GM23338 (cell line): Measurements from ENCODE around the gene FILIP1. TPM values are rescaled to one million over a fixed set of nuclear protein-coding genes. Genes with fewer than 3 reads are reported as not detected.

ENCODE experiments used
- ATAC-seq: fragments of 200-7000 bp; cut with Tn5 transposase; 3 replicates; pipeline ENCODE4 v1.9.1; 2020
- DNase-seq: peaks from one replicate; pipeline ENCODE4 v3.0.0-alpha.2; 2015; ENCODE audit warnings: low spot score
- H2AFZ ChIP-seq: fragments of 200-600 bp; sonication (generic); 2 replicates; pipeline ENCODE4 v1.8.0; 2016; ENCODE audit warnings: antibody characterized with exemption, mild to moderate bottlenecking, moderate library complexity
- H3F3A ChIP-seq: fragments of 200-600 bp; sonication (generic); replicated peaks from 2 replicates; pipeline ENCODE4 v1.8.0; 2017; ENCODE audit warnings: antibody characterized with exemption, mixed run types, low read depth
- H3K27ac ChIP-seq: fragments of 200-600 bp; sonication (generic); 2 replicates; pipeline ENCODE4 v1.6.1; 2016; ENCODE audit warnings: low read depth
- H3K27me3 ChIP-seq: fragments of 200-600 bp; sonication (generic); 2 replicates; pipeline ENCODE4 v1.8.0; 2016; ENCODE audit warnings: mild to moderate bottlenecking, mixed run types, moderate library complexity; ENCODE audit not compliant: insufficient read depth
- H3K36me3 ChIP-seq: fragments of 200-600 bp; sonication (generic); 2 replicates; pipeline ENCODE4 v1.8.0; 2016; ENCODE audit warnings: mild to moderate bottlenecking; ENCODE audit not compliant: insufficient read depth
- H3K4me1 ChIP-seq: fragments of 200-600 bp; sonication (generic); 2 replicates; pipeline ENCODE4 v1.8.0; 2016; ENCODE audit warnings: mild to moderate bottlenecking, moderate library complexity; ENCODE audit not compliant: insufficient read depth
- H3K4me2 ChIP-seq: fragments of 200-600 bp; sonication (generic); 2 replicates; pipeline ENCODE4 v1.7.1; 2017; ENCODE audit warnings: mixed run types
- H3K4me3 ChIP-seq: fragments of 200-600 bp; sonication (generic); 2 replicates; pipeline ENCODE4 v1.6.1; 2016; ENCODE audit warnings: mixed run types
- H3K79me2 ChIP-seq: fragments of 200-600 bp; sonication (generic); replicated peaks from 2 replicates; pipeline ENCODE4 v1.8.0; 2017; ENCODE audit warnings: mild to moderate bottlenecking; ENCODE audit not compliant: insufficient read depth
- H3K9me2 ChIP-seq: fragments of 200-600 bp; sonication (generic); 2 replicates; pipeline ENCODE4 v1.8.0; 2017; ENCODE audit not compliant: insufficient read depth
- H4K20me1 ChIP-seq: fragments of 200-600 bp; sonication (generic); replicated peaks from 2 replicates; pipeline ENCODE4 v1.8.0; 2017; ENCODE audit warnings: mild to moderate bottlenecking; ENCODE audit not compliant: insufficient read depth
- H3K27ac Mint-ChIP-seq: 2 replicates; pipeline ENCODE4 v1.8.0; 2020; ENCODE audit warnings: inconsistent platforms, mild to moderate bottlenecking, moderate library complexity, mixed read lengths
- H3K27me3 Mint-ChIP-seq: 3 replicates; pipeline ENCODE4 v1.8.0; 2022; ENCODE audit warnings: low read depth, mild to moderate bottlenecking, moderate library complexity, mixed read lengths, inconsistent platforms; ENCODE audit not compliant: insufficient read depth, poor library complexity
- H3K36me3 Mint-ChIP-seq: 3 replicates; pipeline ENCODE4 v1.8.0; 2021; ENCODE audit warnings: low read depth, mild to moderate bottlenecking, inconsistent platforms, moderate library complexity, mixed read lengths
- H3K4me1 Mint-ChIP-seq: 3 replicates; pipeline ENCODE4 v1.8.0; 2020; ENCODE audit warnings: mild to moderate bottlenecking, inconsistent platforms, mixed read lengths
- H3K4me3 Mint-ChIP-seq: 3 replicates; pipeline ENCODE4 v1.8.0; 2021; ENCODE audit warnings: moderate library complexity, mild to moderate bottlenecking, inconsistent platforms, mixed read lengths
- H3K9me3 Mint-ChIP-seq: 3 replicates; pipeline ENCODE4 v1.8.0; 2020; ENCODE audit warnings: moderate library complexity, mild to moderate bottlenecking, inconsistent platforms, mixed read lengths
- CREB1 ChIP-seq: fragments of 250-450 bp; sonication (Bioruptor Pico); IDR thresholded peaks from 2 replicates; pipeline ENCODE4 v1.5.0; 2020; ENCODE audit warnings: low read depth, mild to moderate bottlenecking, moderate library complexity
- CTCF ChIP-seq, 2 experiments: fragments of 200-600 bp in 1 of 2; sonication (generic) in 1 of 2; conservative IDR thresholded peaks; 2 replicates each; pipeline versions ENCODE4 v1.5.1 to v1.6.1; 2016 to 2017; ENCODE audit warnings: antibody characterized with exemption in 2 of 2, low read depth in 2 of 2, mild to moderate bottlenecking in 2 of 2, moderate library complexity in 1 of 2
- EZH2 ChIP-seq: fragments of 200-600 bp; sonication (generic); IDR thresholded peaks from one replicate; pipeline ENCODE4 v1.8.0; 2017; ENCODE audit warnings: antibody characterized with exemption, mild to moderate bottlenecking, low read depth; ENCODE audit not compliant: unreplicated experiment
- JUNB ChIP-seq: IDR thresholded peaks from one replicate; pipeline ENCODE4 v1.6.1; 2016; ENCODE audit warnings: antibody characterized with exemption; ENCODE audit not compliant: unreplicated experiment
- NANOG ChIP-seq: IDR thresholded peaks from 2 replicates; pipeline ENCODE4 v1.6.1; 2016; ENCODE audit warnings: antibody characterized with exemption, borderline replicate concordance
- POLR2AphosphoS5 ChIP-seq: IDR thresholded peaks from 2 replicates; pipeline ENCODE4 v1.6.1; 2016; ENCODE audit warnings: antibody characterized with exemption, low read depth
- REST ChIP-seq: IDR thresholded peaks from one replicate; pipeline ENCODE4 v1.6.1; 2018; ENCODE audit warnings: antibody characterized with exemption; ENCODE audit not compliant: unreplicated experiment
- STAT1 ChIP-seq: IDR thresholded peaks from one replicate; pipeline ENCODE4 v1.6.1; 2016; ENCODE audit warnings: antibody characterized with exemption; ENCODE audit not compliant: unreplicated experiment
- ZNF114 ChIP-seq: fragments of 250-450 bp; sonication (Bioruptor Pico); IDR thresholded peaks from 2 replicates; pipeline ENCODE4 v1.5.0; 2020; ENCODE audit warnings: mild to moderate bottlenecking, moderate library complexity
- ZNF331 ChIP-seq: fragments of 250-450 bp; sonication (Bioruptor Pico); IDR thresholded peaks from 2 replicates; pipeline ENCODE4 v1.5.0; 2020; ENCODE audit warnings: low read depth, mild to moderate bottlenecking, moderate library complexity
- ZNF462 ChIP-seq: fragments of 250-450 bp; sonication (Bioruptor Pico); IDR thresholded peaks from 2 replicates; pipeline ENCODE4 v1.5.0; 2020; ENCODE audit warnings: mild to moderate bottlenecking, moderate library complexity
- polyA plus RNA-seq: library from polyadenylated mRNA; unstranded; fragments of >200 nt; fragmentation: Nextera tagmentation; extraction: Ambion mirVana; gene quantifications from 2 replicates; pipeline ENCODE4 v1.2.1, GENCODE V29; 2016
- total RNA-seq: library from RNA; depleted of rRNA; stranded (reverse); fragments of >200 nt; shearing (Covaris generic); gene quantifications from 2 replicates; pipeline ENCODE4 v1.2.3, GENCODE V29; 2014
- TF ChIP-seq, protein P1 (sequence below): IDR thresholded peaks from 2 replicates; pipeline ENCODE4 v1.6.1; 2016; ENCODE audit warnings: antibody characterized with exemption

The FILIP1 gene
- total and polyA plus RNA-seq, 2 experiments from 2014 or later = 3.7 to 6.4 TPM

DNA sequence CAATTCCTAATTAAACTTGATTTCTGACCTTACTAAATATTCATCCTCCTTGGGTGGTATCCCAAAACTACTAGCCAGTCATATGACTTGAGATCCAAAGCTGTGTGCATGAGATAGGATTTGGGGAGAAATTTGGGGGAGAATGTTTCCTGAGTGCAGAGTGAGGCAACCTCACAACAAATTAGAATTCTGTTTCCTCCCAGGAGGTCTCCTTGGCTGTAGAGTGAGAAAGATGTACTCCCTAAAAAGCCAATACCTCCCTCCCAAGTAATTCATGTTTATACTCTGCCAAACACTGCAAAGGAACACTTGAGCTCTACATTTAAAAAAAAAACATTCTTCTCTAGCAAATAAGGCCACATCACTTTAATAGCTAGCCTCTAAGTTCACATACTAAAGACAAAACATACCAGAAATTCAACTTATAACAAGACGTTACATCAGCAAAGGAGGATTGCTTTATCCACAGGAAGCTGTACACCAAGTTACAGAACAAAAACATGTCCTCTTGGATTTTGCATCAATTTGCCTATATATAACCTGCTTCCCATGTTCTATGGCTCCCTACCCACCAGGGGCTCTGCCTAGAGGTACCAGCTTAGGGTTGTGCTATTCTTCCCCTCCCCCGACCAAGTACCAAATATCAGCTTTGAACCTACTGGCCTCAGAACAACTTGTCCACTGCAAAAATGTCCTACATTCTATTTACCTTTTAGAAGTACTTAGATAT is 193.6 kb downstream of the FILIP1 start:
- peaks cover 11% of the 10 kb centered on the region for H3K4me1 ChIP-seq
- H3K36me3 ChIP-seq = no peaks in the 10 kb centered on the region
- Mint-ChIP-seq H3K4me3 (no peak overlapping the region), H3K36me3 (no peaks in the 10 kb centered on the region), H3K4me1 (peaks cover 13% of the 10 kb centered on the region), H3K9me3 (no peaks in the 10 kb centered on the region), H3K27ac (peak overlapping the region; percentile 60), H3K27me3 (no peaks in the 10 kb centered on the region)
- TF ChIP-seq NANOG (no peak), EZH2 (no peak), ZNF331 (no peak), STAT1 (no peak), ZNF462 (CRISPR knock-in tag) (no peak), CREB1 (CRISPR knock-in tag) (no peak), CTCF (conservative IDR thresholded peaks at IDR 0.05; ENCODE audit: low read depth in 2 of 2) (no peak), ZNF114 (no peak), POLR2AphosphoS5 (no peak), JUNB (no peak), REST (no peak)
- TF ChIP-seq, protein P1, sequence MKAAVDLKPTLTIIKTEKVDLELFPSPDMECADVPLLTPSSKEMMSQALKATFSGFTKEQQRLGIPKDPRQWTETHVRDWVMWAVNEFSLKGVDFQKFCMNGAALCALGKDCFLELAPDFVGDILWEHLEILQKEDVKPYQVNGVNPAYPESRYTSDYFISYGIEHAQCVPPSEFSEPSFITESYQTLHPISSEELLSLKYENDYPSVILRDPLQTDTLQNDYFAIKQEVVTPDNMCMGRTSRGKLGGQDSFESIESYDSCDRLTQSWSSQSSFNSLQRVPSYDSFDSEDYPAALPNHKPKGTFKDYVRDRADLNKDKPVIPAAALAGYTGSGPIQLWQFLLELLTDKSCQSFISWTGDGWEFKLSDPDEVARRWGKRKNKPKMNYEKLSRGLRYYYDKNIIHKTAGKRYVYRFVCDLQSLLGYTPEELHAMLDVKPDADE = no peak
- DNase-seq = no peak
- no peaks in the 10 kb centered on the region for H3F3A ChIP-seq
- peak; percentile 66 for ATAC-seq
- no peaks in the 10 kb centered on the region for H3K9me2 ChIP-seq
- no peak overlapping the region for H3K27ac ChIP-seq
- peak overlapping the region; percentile 28; the same call in 1 of the 2 replicates for H3K4me2 ChIP-seq
- H3K27me3 ChIP-seq = no peaks in the 10 kb centered on the region
- no peaks in the 10 kb centered on the region for H3K79me2 ChIP-seq
- no peak overlapping the region for H3K4me3 ChIP-seq
- no peak overlapping the region for H2AFZ ChIP-seq
- no peaks in the 10 kb centered on the region for H4K20me1 ChIP-seq
